Measurements from ENCODE around the gene DIPK2A. TPM values are rescaled to one million over a fixed set of nuclear protein-coding genes. Genes with fewer than 3 reads are reported as not detected.

Gene DIPK2A
- total and polyA plus RNA-seq, 2 of the 4 experiments (the other 2 are of a cell fraction) = 9.3 to 14.0 TPM

GRCh38 chr3:143924522-143925285, 46.9 kb upstream of the DIPK2A start:
- no peak overlapping the region for H3K4ac ChIP-seq (ENCODE audit: low read depth, low read length)
- H4K8ac ChIP-seq (ENCODE audit: low read depth in 2 of 2, low read length in 2 of 2) = no peak overlapping the region
- no peak overlapping the region for H3K27ac ChIP-seq (ENCODE audit: insufficient read depth, low read length)
- no peaks in the 10 kb centered on the region for H3K4me1 ChIP-seq (ENCODE audit: control insufficient read depth, insufficient read depth, low read length)
- H4K91ac ChIP-seq (ENCODE audit: insufficient read depth, low read depth, low read length) = no peak overlapping the region
- no peak overlapping the region for H3K18ac ChIP-seq (ENCODE audit: low read depth, low read length)
- H3K4me3 ChIP-seq (ENCODE audit: insufficient read depth, low read depth, low read length) = no peak overlapping the region
- DNase-seq = no peak
- no peak overlapping the region for H3K9ac ChIP-seq (ENCODE audit: low read depth, low read length)
- no peak overlapping the region for H2BK120ac ChIP-seq (ENCODE audit: low read depth, low read length)
- no peak overlapping the region for H2AFZ ChIP-seq (replicated peaks; ENCODE audit: low read length, poor library complexity)
- no peak overlapping the region for H4K5ac ChIP-seq (ENCODE audit: low read depth, low read length)
- intact Hi-C loops (cut with micrococcal nuclease) (no loop called here), dilution Hi-C loops (cut with HindIII; ENCODE audit: low sequenced_read_pairs, unreplicated experiment) (no loop called here), in situ Hi-C loops (cut with MboI; ENCODE audit: low sequenced_read_pairs) (no loop called here)
- H3K9me1 ChIP-seq (ENCODE audit: insufficient read depth, low read length) = no peaks in the 10 kb centered on the region
- no TSS peak for BruUV-seq (replicated peaks)
- no peak overlapping the region for H3K14ac ChIP-seq (replicated peaks; ENCODE audit: low read depth, low read length)
- H3K9me3 ChIP-seq (ENCODE audit: control insufficient read depth, insufficient read depth, low read length) = no peaks in the 10 kb centered on the region
- WGBS, 2 experiments (ENCODE audit: extremely low coverage in 2 of 2, insufficient read length in 1 of 2) = no CpG with 5 or more reads among the region's 9 CpGs
- no peak overlapping the region for H2BK15ac ChIP-seq (ENCODE audit: low read depth, low read length)
- ATAC-seq (ENCODE audit: low read depth) = no peak
- H2AK9ac ChIP-seq (replicated peaks; ENCODE audit: low read depth, low read length, poor library complexity) = no peak overlapping the region
- no peaks in the 10 kb centered on the region for H3K79me1 ChIP-seq (ENCODE audit: low read depth in 1 of 2, low read length in 2 of 2)
- no peak overlapping the region for H2BK20ac ChIP-seq (ENCODE audit: low read depth, low read length)
- CTCF ChIA-PET = no interaction called here
- H2AK5ac ChIP-seq (ENCODE audit: low read depth, low read length) = no peak overlapping the region
- no peak overlapping the region for H3K56ac ChIP-seq (ENCODE audit: extremely low read depth, insufficient read depth, low read length)
- no peaks in the 10 kb centered on the region for H4K20me1 ChIP-seq (ENCODE audit: insufficient read depth, low read length)
- H3K27me3 ChIP-seq (ENCODE audit: control insufficient read depth, insufficient read depth, low read length) = no peaks in the 10 kb centered on the region
- TF ChIP-seq SMC3 (IDR thresholded peaks at IDR 0.05; ENCODE audit: low read depth, low read length) (no peak), MAZ (IDR thresholded peaks at IDR 0.05; ENCODE audit: borderline replicate concordance, low read depth, low read length) (no peak), BHLHE40 (IDR thresholded peaks at IDR 0.05; ENCODE audit: low read depth, low read length) (no peak), USF2 (IDR thresholded peaks at IDR 0.05; ENCODE audit: low read depth, low read length) (no peak), NFE2L2 (IDR thresholded peaks at IDR 0.05; ENCODE audit: low read depth, low read length) (no peak), CHD1 (IDR thresholded peaks at IDR 0.05; ENCODE audit: low read depth, low read length) (no peak)
- TF ChIP-seq, protein P1, sequence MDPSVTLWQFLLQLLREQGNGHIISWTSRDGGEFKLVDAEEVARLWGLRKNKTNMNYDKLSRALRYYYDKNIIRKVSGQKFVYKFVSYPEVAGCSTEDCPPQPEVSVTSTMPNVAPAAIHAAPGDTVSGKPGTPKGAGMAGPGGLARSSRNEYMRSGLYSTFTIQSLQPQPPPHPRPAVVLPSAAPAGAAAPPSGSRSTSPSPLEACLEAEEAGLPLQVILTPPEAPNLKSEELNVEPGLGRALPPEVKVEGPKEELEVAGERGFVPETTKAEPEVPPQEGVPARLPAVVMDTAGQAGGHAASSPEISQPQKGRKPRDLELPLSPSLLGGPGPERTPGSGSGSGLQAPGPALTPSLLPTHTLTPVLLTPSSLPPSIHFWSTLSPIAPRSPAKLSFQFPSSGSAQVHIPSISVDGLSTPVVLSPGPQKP (IDR thresholded peaks at IDR 0.05; ENCODE audit: borderline replicate concordance, low read depth, low read length) = no peak
- TF ChIP-seq, protein P2, sequence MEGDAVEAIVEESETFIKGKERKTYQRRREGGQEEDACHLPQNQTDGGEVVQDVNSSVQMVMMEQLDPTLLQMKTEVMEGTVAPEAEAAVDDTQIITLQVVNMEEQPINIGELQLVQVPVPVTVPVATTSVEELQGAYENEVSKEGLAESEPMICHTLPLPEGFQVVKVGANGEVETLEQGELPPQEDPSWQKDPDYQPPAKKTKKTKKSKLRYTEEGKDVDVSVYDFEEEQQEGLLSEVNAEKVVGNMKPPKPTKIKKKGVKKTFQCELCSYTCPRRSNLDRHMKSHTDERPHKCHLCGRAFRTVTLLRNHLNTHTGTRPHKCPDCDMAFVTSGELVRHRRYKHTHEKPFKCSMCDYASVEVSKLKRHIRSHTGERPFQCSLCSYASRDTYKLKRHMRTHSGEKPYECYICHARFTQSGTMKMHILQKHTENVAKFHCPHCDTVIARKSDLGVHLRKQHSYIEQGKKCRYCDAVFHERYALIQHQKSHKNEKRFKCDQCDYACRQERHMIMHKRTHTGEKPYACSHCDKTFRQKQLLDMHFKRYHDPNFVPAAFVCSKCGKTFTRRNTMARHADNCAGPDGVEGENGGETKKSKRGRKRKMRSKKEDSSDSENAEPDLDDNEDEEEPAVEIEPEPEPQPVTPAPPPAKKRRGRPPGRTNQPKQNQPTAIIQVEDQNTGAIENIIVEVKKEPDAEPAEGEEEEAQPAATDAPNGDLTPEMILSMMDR (conservative IDR thresholded peaks at IDR 0.05; ENCODE audit: low read depth, low read length) = no peak
- H3K23ac ChIP-seq (ENCODE audit: low read depth, low read length) = no peak overlapping the region
- H3K4me2 ChIP-seq (ENCODE audit: low read depth, low read length) = no peak overlapping the region
- POLR2A ChIA-PET (ENCODE audit: unreplicated experiment) = no interaction called here
- H3K36me3 ChIP-seq (ENCODE audit: control insufficient read depth, insufficient read depth, low read length) = no peaks in the 10 kb centered on the region
- H2BK5ac ChIP-seq (ENCODE audit: low read depth, low read length, poor library complexity, severe bottlenecking) = no peak overlapping the region

Data from IMR-90 (cell line).